ENCODE data around the gene P2RY4.
"Not testable (repeated sequence)": the region's sequence is repeated elsewhere in the genome, so short reads cannot be mapped to it uniquely, and the experiment has no call there.

The P2RY4 gene

GRCh38 chrX:70260104-70260503 lies at the start of gene P2RY4:
TSS of gene P2RY4 (minus strand) at chrX:70260204. CDS start at chrX:70259624, 580 bp downstream.
- DNase-seq = no peak

DNA sequence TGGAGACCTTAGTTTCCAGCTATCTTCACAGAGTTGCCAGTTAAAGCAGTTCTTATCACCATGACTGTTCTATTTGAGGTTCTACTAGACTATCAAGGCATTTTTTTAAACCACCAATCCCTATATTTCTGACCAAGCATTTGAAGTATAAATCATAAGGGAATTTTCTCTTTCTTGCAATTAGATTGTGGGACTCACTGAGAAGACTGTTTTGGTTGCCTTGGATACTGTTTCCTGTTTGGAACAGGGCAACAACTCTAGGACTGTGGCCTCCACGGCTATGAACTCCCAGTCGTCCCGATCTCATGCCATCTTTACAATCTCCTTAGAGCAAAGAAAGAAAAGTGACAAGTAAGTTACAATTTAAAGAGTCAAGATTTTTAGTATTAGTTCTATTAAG lies 41.7 kb upstream of the P2RY4 start:
- DNase-seq = no peak

DNA sequence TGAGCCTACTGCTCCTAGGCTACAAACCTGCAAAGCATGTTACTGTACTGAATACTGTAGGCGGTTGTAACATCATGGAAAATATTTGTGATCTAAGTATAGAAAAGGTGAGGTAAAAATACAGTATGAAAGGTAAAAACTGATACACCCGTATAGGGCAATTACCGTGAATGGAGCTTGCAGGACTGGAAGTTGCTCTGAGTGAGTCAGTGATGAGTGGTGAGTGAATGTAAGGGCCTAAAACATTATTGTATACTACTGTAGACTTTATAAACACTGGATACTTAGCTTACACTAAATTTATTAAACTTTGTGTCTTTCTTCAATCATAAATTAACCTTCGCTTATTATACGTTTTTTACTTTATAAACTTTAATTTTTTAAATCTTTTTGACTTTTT lies 33.6 kb upstream of the P2RY4 start:
- no peak for DNase-seq

DNA sequence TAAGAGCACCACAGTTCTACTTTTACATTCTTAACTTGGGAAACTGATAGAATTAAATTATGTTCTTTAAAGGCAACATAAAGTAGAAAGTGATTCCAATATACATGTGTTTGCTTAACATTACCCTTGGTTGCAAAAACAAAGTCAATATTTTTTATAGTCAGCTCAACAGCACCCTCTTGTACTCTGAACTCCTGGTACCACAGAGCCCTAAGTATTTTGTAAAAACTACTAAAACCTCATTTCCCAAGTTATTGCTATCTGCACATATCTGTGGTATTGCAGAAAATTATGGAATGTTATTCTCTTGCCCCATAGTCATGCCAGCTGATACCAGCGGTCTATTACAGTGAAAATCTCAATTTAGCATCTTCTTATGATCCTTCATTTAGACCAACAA lies 32.8 kb upstream of the P2RY4 start:
- DNase-seq = no peak

- peak; percentile 83 for DNase-seq
Observed at GRCh38 chrX:70289793-70290770, 30.1 kb upstream of the P2RY4 start, which contains the start of the genes KIF4A and PDZD11. TSS of gene KIF4A (plus strand) at chrX:70290104. CDS start at chrX:70290459, 355 bp downstream. TSS of gene PDZD11 (minus strand) at chrX:70289927. CDS start at chrX:70289341, 586 bp downstream.

DNA sequence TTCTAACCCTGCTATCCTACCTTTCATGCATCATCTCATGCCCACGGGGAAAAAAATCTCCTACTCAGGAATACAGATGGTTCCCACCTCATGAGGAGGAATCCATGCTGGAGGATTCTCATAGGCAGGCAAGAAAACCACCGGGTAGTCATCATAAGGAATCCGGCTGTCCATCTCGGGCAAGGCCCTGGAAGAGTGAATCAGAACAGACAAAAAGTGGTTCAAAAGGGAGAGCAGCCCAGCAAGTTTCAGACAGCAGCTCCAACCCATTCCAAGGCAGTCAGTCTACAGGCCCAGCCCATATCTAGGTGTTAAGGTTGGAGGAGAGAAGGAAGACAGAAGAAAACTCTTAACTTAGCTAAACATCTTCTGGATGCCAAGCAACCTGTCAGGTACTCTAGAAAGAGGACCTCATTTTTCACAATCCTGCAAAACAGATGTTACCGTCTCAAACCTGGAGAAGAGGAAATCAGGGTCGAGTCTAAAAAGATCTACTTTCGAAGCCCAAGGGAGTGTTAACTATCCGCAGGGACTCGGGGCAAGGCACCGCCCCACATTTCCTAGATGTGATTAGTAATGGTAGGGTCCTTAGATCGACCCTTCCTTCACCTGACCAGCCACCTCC lies 29.3 kb upstream of the P2RY4 start:
- no peak for DNase-seq

GRCh38 chrX:70281951-70282350 lies 21.9 kb upstream of the P2RY4 start, which contains the start of gene RAB41:
TSS of gene RAB41 (plus strand) at chrX:70282172. CDS start at chrX:70282218, 46 bp downstream.
- DNase-seq = no peak

GRCh38 chrX:70280573-70280972 lies 20.6 kb upstream of the P2RY4 start:
- DNase-seq = no peak

- no peak for DNase-seq
Observed at GRCh38 chrX:70279081-70279480, 19.1 kb upstream of the P2RY4 start.

GRCh38 chrX:70274029-70274428 lies 14.0 kb upstream of the P2RY4 start:
- DNase-seq = not testable (repeated sequence)

DNA sequence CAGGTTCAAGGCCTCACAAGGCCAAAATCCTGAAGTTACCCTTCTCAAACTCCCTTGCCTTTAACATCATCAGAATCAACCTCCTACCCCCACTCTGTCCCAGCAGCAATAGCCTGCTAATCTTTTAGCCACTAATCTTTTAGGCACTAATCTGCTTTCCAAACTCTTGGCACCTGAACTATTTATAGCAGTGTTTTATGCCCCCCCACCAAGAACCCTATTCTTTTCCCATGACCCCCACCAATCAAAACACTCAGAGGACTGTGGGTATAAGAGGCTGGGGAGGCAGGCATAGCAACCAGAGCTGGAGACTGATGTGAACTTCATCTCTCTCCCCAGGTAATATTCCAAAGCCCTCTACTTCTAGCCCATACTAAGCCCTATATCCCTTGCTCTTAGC lies 8.0 kb upstream of the P2RY4 start, which contains the start of gene ARR3:
TSS of gene ARR3 (plus strand) at position 301 of the 400 bp plus-strand sequence. CDS start 1,052 bp downstream, outside the sequence.
- no peak for DNase-seq

GRCh38 chrX:70264784-70265183 lies 4.8 kb upstream of the P2RY4 start:
- no peak for DNase-seq

GRCh38 chrX:70262952-70263567 lies 3.1 kb upstream of the P2RY4 start:
- peak; percentile 4 for DNase-seq

DNA sequence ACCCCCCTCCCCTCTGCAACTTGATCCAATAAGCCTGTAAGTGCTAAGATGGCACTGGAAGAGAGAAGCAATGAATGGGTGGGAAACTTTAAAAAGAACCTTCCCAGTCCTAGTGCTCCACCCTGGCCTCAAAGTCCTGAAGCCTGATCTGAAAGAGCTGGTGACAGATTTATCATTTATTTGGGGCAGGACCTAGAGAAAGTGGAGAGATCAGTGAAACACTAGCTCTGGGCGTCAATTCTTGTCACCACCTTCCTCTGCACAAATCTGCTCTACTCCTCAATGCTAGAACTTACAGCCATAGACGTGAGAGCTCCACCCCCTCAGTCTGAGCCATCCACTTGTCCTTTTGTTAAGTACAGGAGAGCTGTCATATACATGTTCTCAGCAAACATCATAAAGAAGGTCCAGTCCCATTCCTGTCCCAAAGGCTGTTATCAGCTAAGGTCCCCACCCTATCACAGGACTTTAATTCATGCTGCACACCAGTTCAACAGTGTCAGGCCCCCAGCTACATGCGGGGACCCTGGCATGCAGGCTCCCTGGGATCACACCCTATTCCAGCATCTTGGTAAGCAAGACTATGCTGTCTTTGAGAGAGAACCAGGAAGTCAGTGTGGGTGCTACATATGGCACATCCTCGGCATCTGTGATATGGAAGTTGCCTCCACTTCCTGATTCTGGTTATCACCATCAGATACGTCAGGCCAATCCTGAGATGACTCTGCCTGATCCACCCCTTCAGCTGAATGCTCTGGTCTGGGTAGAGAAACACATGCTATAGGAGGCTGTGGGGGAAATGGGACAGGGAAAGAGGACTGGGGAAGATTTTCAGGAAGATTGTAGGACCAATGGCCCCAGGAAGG lies 2.3 kb downstream of the P2RY4 start:
- no peak for DNase-seq

GRCh38 chrX:70255452-70255851 lies 4.6 kb downstream of the P2RY4 start:
- no peak for DNase-seq

GRCh38 chrX:70254909-70255308 lies 5.1 kb downstream of the P2RY4 start:
- no peak for DNase-seq

GRCh38 chrX:70254063-70254400 lies 6.0 kb downstream of the P2RY4 start:
- DNase-seq = no peak

DNA sequence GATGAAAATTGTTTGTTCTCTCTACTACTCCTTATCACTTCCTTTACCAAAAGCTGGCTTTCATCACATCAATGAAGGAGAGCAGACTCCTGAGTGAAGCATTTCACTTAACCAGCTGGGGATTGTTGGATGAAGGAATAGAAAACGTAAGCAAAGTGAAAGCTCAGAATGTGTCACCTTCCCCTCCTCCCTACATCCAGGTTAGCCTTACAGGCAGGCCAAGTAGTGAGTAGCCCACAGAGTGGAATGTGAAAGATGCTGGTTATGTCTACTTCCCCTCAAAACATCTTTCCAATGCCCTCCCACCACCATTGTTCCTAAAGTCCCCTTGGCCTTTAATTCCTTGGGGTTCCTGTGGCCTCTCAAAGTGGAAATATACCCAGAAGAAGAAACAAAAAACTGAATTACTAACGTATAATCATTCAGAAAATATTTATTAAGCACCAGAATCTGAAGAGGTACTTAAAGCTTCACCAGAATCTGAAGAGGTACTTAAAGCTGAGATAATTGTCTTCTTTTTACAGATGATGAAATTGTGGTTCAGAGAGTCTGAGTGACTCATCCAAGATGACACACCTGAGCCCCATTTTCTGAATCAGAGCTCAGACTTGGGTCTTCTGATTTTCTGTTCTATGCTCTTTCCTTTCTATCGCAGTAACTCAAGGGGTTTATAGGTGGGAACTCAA lies 6.5 kb downstream of the P2RY4 start:
- no peak for DNase-seq

GRCh38 chrX:70252491-70252890 lies 7.5 kb downstream of the P2RY4 start:
- DNase-seq = no peak

GRCh38 chrX:70247252-70247651 lies 12.8 kb downstream of the P2RY4 start:
- no peak for DNase-seq

DNA sequence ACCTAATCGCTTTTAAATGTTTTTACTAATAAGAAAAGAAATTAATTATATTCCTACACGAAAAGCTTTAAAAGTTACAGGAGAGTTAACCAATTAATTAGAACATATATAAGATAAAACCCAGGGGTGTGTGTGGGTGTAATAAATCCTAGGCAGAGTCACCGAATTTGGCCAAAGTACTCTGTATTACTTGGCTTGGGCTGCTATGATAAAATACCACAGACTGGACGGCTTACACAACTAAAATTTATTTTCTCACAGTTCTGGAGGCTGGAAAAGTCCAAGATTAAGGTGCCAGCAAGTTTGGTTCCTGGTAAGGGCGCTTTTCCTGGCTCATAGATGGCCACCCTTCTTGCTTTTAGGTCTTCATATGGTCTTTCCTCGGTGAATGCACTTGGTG lies 15.1 kb downstream of the P2RY4 start:
- no peak for DNase-seq

GRCh38 chrX:70243601-70244000 lies 16.4 kb downstream of the P2RY4 start:
- DNase-seq = not testable (repeated sequence)
